GM23338 (cell line): ENCODE data around the gene RIMS4. TPM values are rescaled to one million over a fixed set of nuclear protein-coding genes. Genes with fewer than 3 reads are reported as not detected.
A peak's percentile ranks its signal among the peaks of the same experiment; 100 is the strongest.

ENCODE experiments used
- ATAC-seq: fragments of 200-7000 bp; cut with Tn5 transposase; 3 replicates; pipeline ENCODE4 v1.9.1; 2020
- DNase-seq: peaks from one replicate; pipeline ENCODE4 v3.0.0-alpha.2; 2015; ENCODE audit warnings: low spot score
- H2AFZ ChIP-seq: fragments of 200-600 bp; sonication (generic); 2 replicates; pipeline ENCODE4 v1.8.0; 2016; ENCODE audit warnings: antibody characterized with exemption, mild to moderate bottlenecking, moderate library complexity
- H3F3A ChIP-seq: fragments of 200-600 bp; sonication (generic); replicated peaks from 2 replicates; pipeline ENCODE4 v1.8.0; 2017; ENCODE audit warnings: antibody characterized with exemption, mixed run types, low read depth
- H3K27ac ChIP-seq: fragments of 200-600 bp; sonication (generic); 2 replicates; pipeline ENCODE4 v1.6.1; 2016; ENCODE audit warnings: low read depth
- H3K27me3 ChIP-seq: fragments of 200-600 bp; sonication (generic); 2 replicates; pipeline ENCODE4 v1.8.0; 2016; ENCODE audit warnings: mild to moderate bottlenecking, mixed run types, moderate library complexity; ENCODE audit not compliant: insufficient read depth
- H3K36me3 ChIP-seq: fragments of 200-600 bp; sonication (generic); 2 replicates; pipeline ENCODE4 v1.8.0; 2016; ENCODE audit warnings: mild to moderate bottlenecking; ENCODE audit not compliant: insufficient read depth
- H3K4me1 ChIP-seq: fragments of 200-600 bp; sonication (generic); 2 replicates; pipeline ENCODE4 v1.8.0; 2016; ENCODE audit warnings: mild to moderate bottlenecking, moderate library complexity; ENCODE audit not compliant: insufficient read depth
- H3K4me2 ChIP-seq: fragments of 200-600 bp; sonication (generic); 2 replicates; pipeline ENCODE4 v1.7.1; 2017; ENCODE audit warnings: mixed run types
- H3K4me3 ChIP-seq: fragments of 200-600 bp; sonication (generic); 2 replicates; pipeline ENCODE4 v1.6.1; 2016; ENCODE audit warnings: mixed run types
- H3K79me2 ChIP-seq: fragments of 200-600 bp; sonication (generic); replicated peaks from 2 replicates; pipeline ENCODE4 v1.8.0; 2017; ENCODE audit warnings: mild to moderate bottlenecking; ENCODE audit not compliant: insufficient read depth
- H3K9me2 ChIP-seq: fragments of 200-600 bp; sonication (generic); 2 replicates; pipeline ENCODE4 v1.8.0; 2017; ENCODE audit not compliant: insufficient read depth
- H4K20me1 ChIP-seq: fragments of 200-600 bp; sonication (generic); replicated peaks from 2 replicates; pipeline ENCODE4 v1.8.0; 2017; ENCODE audit warnings: mild to moderate bottlenecking; ENCODE audit not compliant: insufficient read depth
- H3K27ac Mint-ChIP-seq: 2 replicates; pipeline ENCODE4 v1.8.0; 2020; ENCODE audit warnings: inconsistent platforms, mild to moderate bottlenecking, moderate library complexity, mixed read lengths
- H3K27me3 Mint-ChIP-seq: 3 replicates; pipeline ENCODE4 v1.8.0; 2022; ENCODE audit warnings: low read depth, mild to moderate bottlenecking, moderate library complexity, mixed read lengths, inconsistent platforms; ENCODE audit not compliant: insufficient read depth, poor library complexity
- H3K36me3 Mint-ChIP-seq: 3 replicates; pipeline ENCODE4 v1.8.0; 2021; ENCODE audit warnings: low read depth, mild to moderate bottlenecking, inconsistent platforms, moderate library complexity, mixed read lengths
- H3K4me1 Mint-ChIP-seq: 3 replicates; pipeline ENCODE4 v1.8.0; 2020; ENCODE audit warnings: mild to moderate bottlenecking, inconsistent platforms, mixed read lengths
- H3K4me3 Mint-ChIP-seq: 3 replicates; pipeline ENCODE4 v1.8.0; 2021; ENCODE audit warnings: moderate library complexity, mild to moderate bottlenecking, inconsistent platforms, mixed read lengths
- H3K9me3 Mint-ChIP-seq: 3 replicates; pipeline ENCODE4 v1.8.0; 2020; ENCODE audit warnings: moderate library complexity, mild to moderate bottlenecking, inconsistent platforms, mixed read lengths
- CREB1 ChIP-seq: fragments of 250-450 bp; sonication (Bioruptor Pico); IDR thresholded peaks from 2 replicates; pipeline ENCODE4 v1.5.0; 2020; ENCODE audit warnings: low read depth, mild to moderate bottlenecking, moderate library complexity
- CTCF ChIP-seq, 2 experiments: fragments of 200-600 bp in 1 of 2; sonication (generic) in 1 of 2; conservative IDR thresholded peaks; 2 replicates each; pipeline versions ENCODE4 v1.5.1 to v1.6.1; 2016 to 2017; ENCODE audit warnings: antibody characterized with exemption in 2 of 2, low read depth in 2 of 2, mild to moderate bottlenecking in 2 of 2, moderate library complexity in 1 of 2
- EZH2 ChIP-seq: fragments of 200-600 bp; sonication (generic); IDR thresholded peaks from one replicate; pipeline ENCODE4 v1.8.0; 2017; ENCODE audit warnings: antibody characterized with exemption, mild to moderate bottlenecking, low read depth; ENCODE audit not compliant: unreplicated experiment
- EZH2phosphoT487 ChIP-seq: fragments of 200-600 bp; sonication (generic); IDR thresholded peaks from one replicate; pipeline ENCODE4 v1.8.1; 2018; ENCODE audit warnings: antibody characterized with exemption; ENCODE audit not compliant: unreplicated experiment
- NANOG ChIP-seq: IDR thresholded peaks from 2 replicates; pipeline ENCODE4 v1.6.1; 2016; ENCODE audit warnings: antibody characterized with exemption, borderline replicate concordance
- POLR2AphosphoS5 ChIP-seq: IDR thresholded peaks from 2 replicates; pipeline ENCODE4 v1.6.1; 2016; ENCODE audit warnings: antibody characterized with exemption, low read depth
- REST ChIP-seq: IDR thresholded peaks from one replicate; pipeline ENCODE4 v1.6.1; 2018; ENCODE audit warnings: antibody characterized with exemption; ENCODE audit not compliant: unreplicated experiment
- ZNF114 ChIP-seq: fragments of 250-450 bp; sonication (Bioruptor Pico); IDR thresholded peaks from 2 replicates; pipeline ENCODE4 v1.5.0; 2020; ENCODE audit warnings: mild to moderate bottlenecking, moderate library complexity
- ZNF331 ChIP-seq: fragments of 250-450 bp; sonication (Bioruptor Pico); IDR thresholded peaks from 2 replicates; pipeline ENCODE4 v1.5.0; 2020; ENCODE audit warnings: low read depth, mild to moderate bottlenecking, moderate library complexity
- ZNF462 ChIP-seq: fragments of 250-450 bp; sonication (Bioruptor Pico); IDR thresholded peaks from 2 replicates; pipeline ENCODE4 v1.5.0; 2020; ENCODE audit warnings: mild to moderate bottlenecking, moderate library complexity
- polyA plus RNA-seq: library from polyadenylated mRNA; unstranded; fragments of >200 nt; fragmentation: Nextera tagmentation; extraction: Ambion mirVana; gene quantifications from 2 replicates; pipeline ENCODE4 v1.2.1, GENCODE V29; 2016
- total RNA-seq: library from RNA; depleted of rRNA; stranded (reverse); fragments of >200 nt; shearing (Covaris generic); gene quantifications from 2 replicates; pipeline ENCODE4 v1.2.3, GENCODE V29; 2014

Gene RIMS4
- total and polyA plus RNA-seq, 2 experiments from 2014 or later: 3.5 to 39.7 TPM

GRCh38 chr20:44810061-44810390, 320 bp downstream of the RIMS4 start:
- peak overlapping the region; percentile 88 for H3K4me3 ChIP-seq
- ATAC-seq (peak; percentile 18), DNase-seq (peak; percentile 43)
- Mint-ChIP-seq H3K36me3 (no peaks in the 10 kb centered on the region; the same call in 2 of the 3 replicates), H3K27ac (no peak overlapping the region), H3K4me3 (peak overlapping the region; percentile 88; the same call in 2 of the 3 replicates), H3K9me3 (no peaks in the 10 kb centered on the region), H3K27me3 (peaks cover 34% of the 10 kb centered on the region), H3K4me1 (peaks cover 33% of the 10 kb centered on the region)
- no peak overlapping the region for H3K27ac ChIP-seq
- no peaks in the 10 kb centered on the region for H3K36me3 ChIP-seq
- H3K79me2 ChIP-seq: peaks cover 28% of the 10 kb centered on the region
- TF ChIP-seq NANOG: no peak
- no peak for TF ChIP-seq CTCF (conservative IDR thresholded peaks at IDR 0.05; ENCODE audit: low read depth in 2 of 2)
- no peak for TF ChIP-seq CREB1 (CRISPR knock-in tag)
- no peak for TF ChIP-seq ZNF114 (CRISPR knock-in tag)
- TF ChIP-seq REST: no peak
- TF ChIP-seq EZH2phosphoT487: no peak
- TF ChIP-seq EZH2: no peak
- TF ChIP-seq POLR2AphosphoS5: no peak
- H3K27me3 ChIP-seq: peaks cover 49% of the 10 kb centered on the region
- H3K4me1 ChIP-seq: peaks cover 23% of the 10 kb centered on the region
- no peaks in the 10 kb centered on the region for H3K9me2 ChIP-seq
- peak overlapping the region; percentile 94 for H3K4me2 ChIP-seq
- H2AFZ ChIP-seq: peak overlapping the region; percentile 94
- 0 out of 2 replicates have a peak, but pooled peaks cover 5% of the 10 kb centered on the region for H3F3A ChIP-seq
- H4K20me1 ChIP-seq: peaks cover 34% of the 10 kb centered on the region

GRCh38 chr20:44809380-44810060, 826 bp downstream of the RIMS4 start:
- H3K9me3 Mint-ChIP-seq: no peaks in the 10 kb centered on the region
- H3K79me2 ChIP-seq: peaks cover 33% of the 10 kb centered on the region
- DNase-seq (peak; percentile 67), ATAC-seq (peak; percentile 52)
- H3K4me2 ChIP-seq: peak overlapping the region; percentile 94
- H3K4me1 Mint-ChIP-seq: peaks cover 33% of the 10 kb centered on the region
- H3K27me3 Mint-ChIP-seq: peaks cover 34% of the 10 kb centered on the region
- peaks cover 49% of the 10 kb centered on the region for H3K27me3 ChIP-seq
- H2AFZ ChIP-seq: peak overlapping the region; percentile 94
- peak overlapping the region; percentile 88 for H3K4me3 Mint-ChIP-seq
- 0 out of 2 replicates have a peak, but pooled peaks cover 5% of the 10 kb centered on the region for H3F3A ChIP-seq
- H3K4me1 ChIP-seq: peaks cover 24% of the 10 kb centered on the region
- no peak overlapping the region for H3K27ac Mint-ChIP-seq
- no peaks in the 10 kb centered on the region for H3K36me3 ChIP-seq
- H3K4me3 ChIP-seq: peak overlapping the region; percentile 88
- peaks cover 35% of the 10 kb centered on the region for H4K20me1 ChIP-seq
- no peak overlapping the region for H3K27ac ChIP-seq
- no peaks in the 10 kb centered on the region for H3K9me2 ChIP-seq
- H3K36me3 Mint-ChIP-seq: no peaks in the 10 kb centered on the region; the same call in 2 of the 3 replicates
- TF ChIP-seq ZNF331 (CRISPR knock-in tag) (no peak), NANOG (no peak), EZH2phosphoT487 (no peak), ZNF462 (CRISPR knock-in tag) (no peak)
